HG02623 (cell line): ENCODE data around the gene CKM.
"Not testable (repeated sequence)": the region's sequence is repeated elsewhere in the genome, so short reads cannot be mapped to it uniquely, and the experiment has no call there.

ENCODE experiments used
- ATAC-seq: cut with Tn5 transposase; IDR thresholded peaks from one replicate; pipeline ENCODE4 v1.9.1; 2021; ENCODE audit warnings: moderate library complexity; ENCODE audit not compliant: unreplicated experiment

Gene CKM

DNA sequence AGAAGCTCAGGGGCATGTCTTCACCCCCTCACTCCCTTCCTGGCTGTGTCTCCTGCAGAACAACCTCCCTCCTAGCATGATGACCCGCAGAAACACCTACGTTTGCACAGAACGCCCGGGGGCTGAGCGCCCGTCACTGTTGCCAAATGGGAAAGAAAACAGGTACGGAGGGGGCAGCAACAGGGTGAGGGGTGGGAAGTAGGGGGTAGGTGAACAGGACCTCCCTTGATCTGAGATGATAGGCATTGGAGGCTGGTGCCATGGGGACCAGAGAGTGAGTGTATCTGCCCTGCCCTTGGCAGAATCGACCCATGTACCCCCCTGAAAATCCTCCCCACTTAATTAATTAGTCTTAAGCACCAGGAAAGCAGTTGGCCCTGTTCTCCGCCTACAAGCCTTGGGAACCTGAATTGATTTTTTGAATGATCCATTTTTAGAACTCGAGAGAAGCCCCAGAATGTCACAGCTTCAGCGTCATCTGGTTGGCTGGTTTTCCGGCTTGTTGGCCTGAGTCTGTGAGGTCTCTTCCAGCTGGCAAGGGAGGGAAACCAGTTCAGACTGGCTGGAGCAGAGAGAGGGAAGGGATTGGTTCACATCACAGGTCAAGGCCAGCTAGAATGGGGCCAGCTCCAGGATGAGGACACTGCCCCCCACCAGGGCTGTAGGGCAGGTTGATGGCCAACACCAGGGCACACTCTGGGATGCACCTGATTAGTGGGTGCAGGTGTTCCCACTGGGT lies 28.2 kb downstream of the CKM start:
- ATAC-seq, result no peak

DNA sequence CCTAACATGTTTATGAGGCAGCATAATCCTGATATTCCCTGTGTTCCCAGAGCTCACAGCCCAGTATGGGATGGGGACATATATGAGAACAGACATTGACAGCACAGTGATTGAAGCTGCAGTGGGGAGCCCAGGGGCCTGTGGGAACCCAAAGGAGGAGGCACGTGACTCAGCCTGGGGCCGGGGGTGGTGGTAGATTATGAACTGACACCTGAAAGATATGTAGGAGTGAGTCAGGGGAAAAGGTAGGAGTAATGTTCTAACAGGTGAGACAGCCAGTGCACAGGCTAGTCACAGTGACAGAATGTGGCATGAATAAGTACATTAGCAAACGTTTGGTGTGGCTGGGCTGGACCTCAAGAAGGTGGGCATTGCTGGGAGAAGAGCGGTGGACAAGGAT lies 29.0 kb downstream of the CKM start:
- no peak for ATAC-seq

GRCh38 chr19:45291834-45292233 lies 30.8 kb downstream of the CKM start:
- no peak for ATAC-seq

DNA sequence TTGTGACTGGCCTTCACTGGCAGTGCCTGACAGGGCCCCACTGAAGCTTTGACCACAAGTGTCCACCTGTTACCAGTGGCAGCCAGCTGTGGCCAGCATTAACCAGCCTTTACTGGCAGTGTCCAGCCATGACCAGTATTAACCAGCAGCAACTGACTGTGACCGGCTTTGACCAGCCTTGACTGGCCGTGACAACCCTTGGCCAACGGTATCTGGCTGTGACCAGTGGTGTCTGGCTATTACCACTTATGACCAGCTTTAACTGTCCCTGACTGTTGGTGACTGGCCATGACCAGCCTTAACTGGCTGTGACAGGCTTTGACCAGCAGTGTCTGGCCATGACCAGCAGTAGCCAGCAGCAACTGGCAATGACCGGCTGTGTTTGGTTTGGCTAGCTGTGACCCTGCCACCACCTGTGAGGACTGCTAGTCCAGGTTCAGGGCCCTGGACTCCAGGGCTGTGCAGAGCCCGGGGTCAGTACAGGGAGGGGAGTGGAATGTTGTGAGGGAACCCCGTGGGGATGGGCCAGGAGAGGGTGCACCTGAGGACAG lies 32.2 kb downstream of the CKM start:
- no peak for ATAC-seq

DNA sequence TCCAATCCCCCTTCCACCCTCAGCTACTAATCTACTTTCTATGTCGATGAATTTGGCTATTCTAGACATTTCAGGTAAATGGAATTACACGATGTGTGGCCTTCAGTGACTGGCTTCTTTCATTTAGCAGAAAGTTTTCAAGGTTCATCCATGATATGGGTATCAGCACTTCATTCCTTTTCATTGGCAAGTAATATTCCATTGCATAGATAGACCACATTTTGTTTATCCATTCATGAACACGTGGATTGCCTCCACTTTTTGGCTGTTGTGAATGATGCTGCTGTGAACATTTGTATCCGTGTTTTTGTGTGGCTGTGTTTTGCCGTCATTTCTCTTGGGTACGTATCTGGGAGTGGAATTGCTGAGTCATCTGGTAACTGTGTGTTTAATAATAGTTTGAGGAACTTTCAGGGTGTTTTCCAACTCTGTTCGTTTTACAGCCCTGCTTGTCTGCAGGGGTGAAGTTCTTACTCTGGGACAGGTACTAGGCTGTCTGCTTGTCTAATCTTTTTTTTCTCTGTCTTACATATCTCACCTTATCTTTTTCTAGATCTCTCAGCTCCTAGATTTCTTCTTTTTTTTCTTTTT lies 39.1 kb downstream of the CKM start:
- no peak for ATAC-seq

GRCh38 chr19:45280471-45280961 lies 42.2 kb downstream of the CKM start:
- no peak for ATAC-seq

GRCh38 chr19:45279587-45280192 lies 43.0 kb downstream of the CKM start:
- ATAC-seq, result no peak

GRCh38 chr19:45278087-45278486 lies 44.6 kb downstream of the CKM start:
- no peak for ATAC-seq

- no peak for ATAC-seq
Measured at GRCh38 chr19:45276284-45276687, 46.4 kb downstream of the CKM start.

DNA sequence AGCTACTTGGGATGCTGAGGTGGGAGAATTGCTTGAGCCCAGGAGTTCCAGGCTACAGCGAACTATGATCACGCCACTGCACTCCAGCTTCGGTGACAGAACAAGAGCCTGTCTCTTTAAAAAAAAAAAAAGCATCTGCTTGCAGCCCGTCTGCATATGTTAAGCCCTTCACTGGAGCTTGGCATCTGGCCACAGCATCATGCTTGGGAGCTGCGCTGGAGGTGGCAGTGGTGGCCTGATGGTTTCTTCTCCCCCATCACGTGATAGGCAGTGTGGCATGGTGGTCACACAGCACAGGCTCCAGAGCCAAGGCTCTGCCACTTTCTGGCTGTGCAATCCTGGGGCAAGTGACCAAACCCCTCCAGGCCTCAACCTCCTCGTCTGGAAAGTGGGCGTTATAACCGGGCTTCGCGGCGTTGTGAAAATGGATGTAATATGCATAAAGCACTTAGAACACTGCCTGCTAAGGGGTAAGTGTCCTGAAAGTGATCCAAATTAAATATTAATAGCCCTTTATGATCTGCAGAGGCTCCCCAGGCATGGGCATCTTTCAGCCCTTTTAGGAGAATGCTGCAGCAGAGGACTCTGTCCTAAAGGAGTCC lies 47.2 kb downstream of the CKM start:
- ATAC-seq, result no peak

DNA sequence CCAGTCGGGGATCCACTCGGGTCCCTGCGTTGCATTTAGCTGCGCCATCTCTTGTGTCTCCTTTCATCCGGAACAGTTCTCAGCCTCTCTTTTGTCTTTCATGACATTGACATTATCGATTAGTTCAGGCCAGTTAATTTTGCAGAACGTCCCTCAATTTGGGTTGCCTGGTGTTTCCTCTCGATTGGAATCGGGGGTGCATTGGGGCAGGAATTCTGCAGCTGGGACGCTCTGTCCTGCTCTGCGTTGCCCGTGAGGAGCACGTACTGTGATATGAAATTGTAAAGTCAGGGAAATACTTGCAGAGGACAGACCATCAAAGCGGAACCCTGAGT lies 49.2 kb downstream of the CKM start:
- no peak for ATAC-seq

DNA sequence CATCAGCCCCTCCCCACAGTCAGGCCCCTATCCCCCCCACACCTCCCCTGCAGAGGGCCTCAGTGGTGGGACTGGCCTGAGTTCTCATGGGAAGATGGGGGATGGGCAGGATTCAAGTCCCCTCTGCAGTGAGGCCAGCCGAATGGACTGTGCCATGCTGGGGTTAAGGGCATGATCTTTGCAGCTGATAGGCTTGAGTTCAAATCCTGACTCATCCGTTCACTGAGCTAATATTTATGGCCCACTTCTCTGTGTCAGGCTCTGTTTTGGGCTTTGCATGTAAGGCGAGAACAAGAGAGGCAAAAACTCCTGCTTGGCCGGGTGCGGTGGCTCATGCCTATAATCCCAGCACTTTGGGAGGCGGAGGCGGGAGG lies 51.0 kb downstream of the CKM start:
- no peak for ATAC-seq

DNA sequence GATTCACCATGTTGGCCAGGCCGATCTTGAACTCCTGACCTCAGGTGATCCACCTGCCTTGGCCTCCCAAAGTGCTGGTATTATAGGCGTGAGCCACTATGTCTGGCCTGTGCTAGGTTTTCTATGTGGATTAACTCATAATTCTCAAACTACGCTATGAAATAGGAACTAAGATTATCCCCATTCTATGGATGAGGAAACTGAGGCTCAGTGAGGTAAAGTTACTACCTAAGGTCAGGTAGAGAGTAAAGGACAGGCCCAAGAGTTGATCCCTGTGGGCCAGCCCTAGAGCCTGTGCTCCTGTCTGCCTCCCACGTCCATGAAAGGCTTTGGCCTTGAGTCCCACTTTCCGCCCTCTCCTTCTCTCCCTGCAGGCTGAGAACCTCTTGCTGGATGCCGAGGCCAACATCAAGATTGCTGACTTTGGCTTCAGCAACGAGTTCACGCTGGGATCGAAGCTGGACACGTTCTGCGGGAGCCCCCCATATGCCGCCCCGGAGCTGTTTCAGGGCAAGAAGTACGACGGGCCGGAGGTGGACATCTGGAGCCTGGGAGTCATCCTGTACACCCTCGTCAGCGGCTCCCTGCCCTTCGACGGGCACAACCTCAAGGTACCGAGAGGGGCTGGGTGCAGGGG lies 51.5 kb downstream of the CKM start:
- no peak for ATAC-seq

- ATAC-seq, result not testable (repeated sequence)
Measured at GRCh38 chr19:45269939-45270338, 52.7 kb downstream of the CKM start.

DNA sequence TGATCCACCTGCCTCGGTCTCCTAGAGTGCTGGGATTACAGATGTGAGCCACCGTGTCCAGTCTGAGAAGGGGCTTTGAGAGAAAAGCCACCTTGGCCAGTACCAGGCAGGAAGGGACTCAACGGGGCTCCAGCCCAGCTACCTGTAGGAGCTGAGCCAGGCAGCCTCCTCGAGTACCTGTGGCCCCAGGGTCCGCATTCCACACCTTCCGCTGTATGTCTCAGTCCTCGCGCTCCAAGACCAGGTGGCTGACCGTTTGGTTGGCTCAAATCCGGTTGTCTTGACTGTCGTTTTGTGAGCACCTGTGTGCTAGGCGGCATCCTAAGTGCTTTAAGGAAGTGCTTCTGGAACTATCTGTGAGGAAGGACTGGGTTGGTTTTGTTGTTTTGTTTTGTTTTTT lies 55.4 kb downstream of the CKM start:
- ATAC-seq, result no peak

- no peak for ATAC-seq
Measured at GRCh38 chr19:45265375-45265774, 57.3 kb downstream of the CKM start.

DNA sequence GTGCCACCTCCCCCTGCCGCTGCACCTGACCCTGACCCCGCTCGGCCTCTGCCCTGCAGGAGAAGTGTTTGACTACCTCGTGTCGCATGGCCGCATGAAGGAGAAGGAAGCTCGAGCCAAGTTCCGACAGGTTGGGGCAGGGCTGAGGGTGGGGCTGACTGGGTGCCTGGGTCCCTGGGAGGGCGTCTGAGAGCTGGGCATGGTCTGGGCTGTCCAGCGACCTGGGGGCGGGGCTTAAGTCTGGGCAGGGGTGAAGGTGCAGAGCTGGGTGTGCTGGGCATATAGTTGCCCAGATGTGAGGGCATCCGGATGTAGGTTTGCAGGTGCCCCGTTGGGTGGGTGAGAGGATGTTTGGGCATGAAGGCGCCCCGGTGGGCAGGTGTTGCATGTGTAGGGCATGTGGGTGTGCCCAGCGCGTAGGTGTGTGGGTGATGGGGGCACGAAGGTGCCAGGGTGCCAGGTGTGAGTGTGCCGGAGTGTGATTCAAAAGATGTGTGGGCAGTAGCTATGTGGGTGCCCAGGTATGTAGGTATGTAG lies 57.8 kb downstream of the CKM start:
- no peak for ATAC-seq

- ATAC-seq, result no peak
Measured at GRCh38 chr19:45263013-45263412, 59.7 kb downstream of the CKM start.

- ATAC-seq, result no peak
Measured at GRCh38 chr19:45262570-45262969, 60.1 kb downstream of the CKM start.

- ATAC-seq, result no peak
Measured at GRCh38 chr19:45258862-45259261, 63.8 kb downstream of the CKM start.

DNA sequence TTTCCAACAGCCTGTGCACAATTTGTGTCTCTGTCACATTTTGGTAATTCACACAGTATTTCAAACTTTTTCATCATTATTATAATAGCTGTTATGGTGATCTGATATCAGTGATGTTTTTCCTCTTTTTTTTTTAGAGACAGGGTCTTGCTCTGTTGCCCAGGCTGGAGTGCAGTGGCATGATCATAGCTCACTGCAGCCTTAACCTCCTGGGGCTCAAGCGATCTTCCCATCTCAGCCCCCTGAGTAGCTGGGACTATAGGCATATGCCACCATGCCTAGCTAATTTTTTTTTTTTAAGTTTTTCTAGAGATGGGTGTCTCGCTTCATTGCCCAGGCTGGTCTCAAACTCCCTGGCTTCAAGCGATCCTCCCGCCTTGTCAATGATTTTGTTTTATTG lies 65.8 kb downstream of the CKM start:
- no peak for ATAC-seq
